IPS-18c (cell line): ENCODE results near the gene SGF29.
A peak's percentile ranks its signal among the peaks of the same experiment; 100 is the strongest.
"Not testable (repeated sequence)": the region's sequence is repeated elsewhere in the genome, so short reads cannot be mapped to it uniquely, and the experiment has no call there.

Source experiments
- H3K4me3 ChIP-seq: 2 replicates; pipeline ENCODE4 v1.7.0; 2013; ENCODE audit warnings: low read depth, mild to moderate bottlenecking, low read length, moderate library complexity; ENCODE audit not compliant: insufficient read depth
- H3K9me3 ChIP-seq: one replicate; pipeline ENCODE4 v1.6.1; 2013; ENCODE audit warnings: mild to moderate bottlenecking, low read length, moderate library complexity; ENCODE audit not compliant: control insufficient read depth, insufficient read depth

SGF29 gene

GRCh38 chr16:28554634-28555423 lies 1.1 kb downstream of the SGF29 start:
- no peaks in the 10 kb centered on the region for H3K9me3 ChIP-seq
- peak overlapping the region; percentile 32 for H3K4me3 ChIP-seq

GRCh38 chr16:28555561-28555960 lies 1.8 kb downstream of the SGF29 start:
- no peak overlapping the region for H3K4me3 ChIP-seq
- H3K9me3 ChIP-seq, result peaks cover 2% of the 10 kb centered on the region

DNA sequence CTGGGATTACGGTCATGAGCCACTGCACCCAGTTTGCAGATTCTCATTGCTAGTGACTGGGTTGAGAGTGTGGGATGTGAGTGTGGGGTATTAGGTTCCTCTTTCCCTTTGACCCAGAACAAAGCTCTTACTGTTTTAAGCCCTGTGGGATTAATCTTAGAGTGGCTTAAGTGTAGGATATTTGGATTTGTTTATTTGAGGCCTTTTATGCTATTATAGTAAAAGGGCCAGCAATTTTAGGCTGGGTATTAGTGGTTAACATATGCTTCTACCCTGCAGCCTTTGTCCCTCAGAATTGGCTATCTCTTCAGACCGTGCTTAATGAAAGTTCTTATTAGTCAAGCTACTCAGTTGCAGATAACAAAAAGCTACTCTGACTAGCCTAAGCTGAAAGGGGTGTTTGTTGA lies 3.2 kb downstream of the SGF29 start:
- H3K4me3 ChIP-seq, result no peak overlapping the region

DNA sequence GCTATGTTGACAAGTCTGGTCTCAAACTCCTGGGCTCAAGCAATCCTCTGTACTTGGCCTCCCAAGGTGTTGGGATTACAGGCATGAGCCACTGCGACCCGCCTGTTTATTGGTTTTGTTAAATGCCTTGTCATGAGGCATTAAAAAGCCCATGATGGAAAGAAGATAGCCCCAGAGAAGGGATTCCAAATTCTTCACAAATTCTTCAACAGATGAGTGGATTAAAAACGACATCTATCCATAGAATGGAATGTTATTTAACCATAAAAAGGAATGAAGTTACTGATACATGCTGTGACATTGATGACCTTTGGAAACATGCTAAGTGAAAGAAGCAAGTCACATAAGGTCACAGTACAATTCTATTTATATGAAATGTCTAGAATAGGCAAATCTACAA lies 4.7 kb downstream of the SGF29 start:
- no peak overlapping the region for H3K4me3 ChIP-seq
- peaks cover 2% of the 10 kb centered on the region for H3K9me3 ChIP-seq

More for the DNA sequence above, 3.2 kb downstream of the SGF29 start:
- H3K9me3 ChIP-seq, result peaks cover 2% of the 10 kb centered on the region

GRCh38 chr16:28561557-28562187 lies 8.0 kb downstream of the SGF29 start:
- peaks cover 2% of the 10 kb centered on the region for H3K9me3 ChIP-seq
- no peak overlapping the region for H3K4me3 ChIP-seq

DNA sequence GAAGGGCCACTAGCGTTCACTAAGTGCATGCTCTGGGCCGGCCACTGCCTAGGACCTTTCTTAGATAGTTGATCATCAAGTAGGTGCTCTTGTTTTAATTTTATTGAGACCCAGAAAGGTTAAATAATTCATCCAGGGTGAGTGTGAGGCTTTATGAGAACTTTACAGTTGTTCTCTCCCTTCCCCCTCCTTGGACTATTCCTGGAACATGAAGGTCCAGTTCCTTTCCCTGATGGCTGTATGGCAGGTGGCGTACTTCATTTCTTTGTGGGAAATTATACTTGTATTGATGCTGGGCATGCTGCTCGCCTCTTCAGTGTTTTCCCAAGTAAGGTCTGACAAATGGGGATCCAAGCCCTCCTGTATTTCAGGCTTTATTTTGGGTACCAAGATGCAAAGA lies 8.5 kb downstream of the SGF29 start:
- no peak overlapping the region for H3K4me3 ChIP-seq
- H3K9me3 ChIP-seq, result peaks cover 2% of the 10 kb centered on the region

- no peak overlapping the region for H3K4me3 ChIP-seq
Measured at GRCh38 chr16:28563218-28563617, 9.5 kb downstream of the SGF29 start.

GRCh38 chr16:28566233-28566925 lies 12.7 kb downstream of the SGF29 start:
- H3K4me3 ChIP-seq, H3K9me3 ChIP-seq: not testable (repeated sequence)

More at GRCh38 chr16:28563218-28563617, 9.5 kb downstream of the SGF29 start:
- peaks cover 4% of the 10 kb centered on the region for H3K9me3 ChIP-seq

DNA sequence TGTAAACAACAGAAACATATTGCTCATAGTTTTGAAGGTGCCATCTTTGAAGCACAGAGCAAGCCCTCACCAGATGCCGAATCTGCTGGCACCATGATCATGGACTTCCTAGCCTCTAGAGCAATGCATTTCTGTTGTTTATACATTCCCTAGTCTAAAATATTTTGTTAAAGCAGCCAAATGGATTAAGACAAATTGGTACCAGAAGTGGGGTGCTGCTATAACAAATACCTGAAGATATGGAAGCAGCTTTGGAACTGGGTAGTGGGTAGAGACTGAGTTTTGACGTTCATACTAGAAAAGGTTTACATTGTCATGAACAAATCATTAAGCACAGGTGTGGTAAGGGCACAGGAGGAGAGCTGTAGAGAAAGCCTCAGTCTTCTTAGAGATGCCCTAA lies 13.6 kb downstream of the SGF29 start:
- Histone ChIP-seq H3K9me3 (peaks cover 2% of the 10 kb centered on the region), H3K4me3 (no peak overlapping the region)

DNA sequence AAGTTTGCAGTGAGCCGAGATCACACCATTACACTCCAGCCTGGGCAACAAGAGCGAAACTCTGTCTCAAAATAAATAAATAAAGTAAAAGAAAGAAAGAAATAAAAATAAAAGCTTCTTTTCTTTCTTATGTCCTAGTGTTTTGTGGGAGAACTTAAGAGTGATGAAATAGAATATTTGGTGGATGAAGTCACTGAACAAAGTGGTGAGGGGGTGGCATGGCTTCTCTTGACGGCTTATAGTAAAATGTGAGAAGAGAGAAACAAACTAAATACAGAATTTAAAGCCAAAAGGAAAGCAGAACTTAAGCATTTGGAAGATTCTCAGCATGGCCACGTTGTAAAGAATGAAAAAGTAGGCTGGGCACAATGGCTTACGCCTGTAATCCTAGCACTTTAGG lies 15.3 kb downstream of the SGF29 start:
- Histone ChIP-seq H3K4me3 (no peak overlapping the region), H3K9me3 (peaks cover 2% of the 10 kb centered on the region)

- H3K4me3 ChIP-seq, result no peak overlapping the region
- H3K9me3 ChIP-seq, result peaks cover 2% of the 10 kb centered on the region
Measured at GRCh38 chr16:28569968-28570752, 16.4 kb downstream of the SGF29 start.

- Histone ChIP-seq H3K9me3 (no peaks in the 10 kb centered on the region), H3K4me3 (no peak overlapping the region)
Measured at GRCh38 chr16:28572696-28573510, 19.2 kb downstream of the SGF29 start.

- no peaks in the 10 kb centered on the region for H3K9me3 ChIP-seq
- H3K4me3 ChIP-seq, result no peak overlapping the region; the same call in 1 of the 2 replicates
Measured at GRCh38 chr16:28573738-28574718, 20.3 kb downstream of the SGF29 start.

GRCh38 chr16:28574925-28575324 lies 21.2 kb downstream of the SGF29 start:
- H3K9me3 ChIP-seq, result no peaks in the 10 kb centered on the region
- H3K4me3 ChIP-seq, result no peak overlapping the region

GRCh38 chr16:28575446-28576109 lies 21.9 kb downstream of the SGF29 start:
- H3K9me3 ChIP-seq, result no peaks in the 10 kb centered on the region
- no peak overlapping the region for H3K4me3 ChIP-seq
